Brain microvascular endothelial cell (primary cell): ENCODE data around the gene KCNK10.

Source experiments
- DNase-seq: peaks from one replicate; pipeline ENCODE4 v3.0.0-alpha.2; 2020
- H3K27ac ChIP-seq: fragments of 250-450 bp; sonication (Bioruptor Pico); 2 replicates; pipeline ENCODE4 v1.5.1; 2020; ENCODE audit warnings: mild to moderate bottlenecking, moderate library complexity
- H3K27me3 ChIP-seq: fragments of 250-450 bp; sonication (Bioruptor Pico); replicated peaks from 2 replicates; pipeline ENCODE4 v1.5.1; 2020; ENCODE audit warnings: mild to moderate bottlenecking
- H3K36me3 ChIP-seq: fragments of 250-450 bp; sonication (Bioruptor Pico); replicated peaks from 2 replicates; pipeline ENCODE4 v1.5.1; 2020; ENCODE audit warnings: mild to moderate bottlenecking
- H3K4me3 ChIP-seq: 2 replicates; pipeline ENCODE4 v1.5.1; 2011; ENCODE audit warnings: low read depth, mild to moderate bottlenecking, control low read depth, low read length, moderate library complexity
- CTCF ChIP-seq: IDR thresholded peaks from 2 replicates; pipeline ENCODE4 v1.5.1; 2011; ENCODE audit warnings: low read depth, mild to moderate bottlenecking, moderate library complexity, low read length, control low read depth, inconsistent platforms; ENCODE audit errors: missing control alignments
- in situ Hi-C: cut with HindIII; loops from 2 replicates; pipeline ENCODE4 v1.10.0; 2017; ENCODE audit warnings: low sequenced_read_pairs, low pct_ligation_motif_present

The KCNK10 gene

GRCh38 chr14:88316521-88316920 lies 6.5 kb downstream of the KCNK10 start:
- Histone ChIP-seq H3K27me3 (no peaks in the 10 kb centered on the region), H3K27ac (no peak overlapping the region), H3K36me3 (no peaks in the 10 kb centered on the region), H3K4me3 (no peak overlapping the region)
- no peak for DNase-seq
- TF ChIP-seq CTCF, result no peak
- in situ Hi-C loops, result no loop called here

GRCh38 chr14:88312257-88312656 lies 10.8 kb downstream of the KCNK10 start:
- no peak for TF ChIP-seq CTCF
- Histone ChIP-seq H3K36me3 (no peaks in the 10 kb centered on the region), H3K4me3 (no peak overlapping the region), H3K27ac (no peak overlapping the region), H3K27me3 (no peaks in the 10 kb centered on the region)
- in situ Hi-C loops, result no loop called here
- no peak for DNase-seq

DNA sequence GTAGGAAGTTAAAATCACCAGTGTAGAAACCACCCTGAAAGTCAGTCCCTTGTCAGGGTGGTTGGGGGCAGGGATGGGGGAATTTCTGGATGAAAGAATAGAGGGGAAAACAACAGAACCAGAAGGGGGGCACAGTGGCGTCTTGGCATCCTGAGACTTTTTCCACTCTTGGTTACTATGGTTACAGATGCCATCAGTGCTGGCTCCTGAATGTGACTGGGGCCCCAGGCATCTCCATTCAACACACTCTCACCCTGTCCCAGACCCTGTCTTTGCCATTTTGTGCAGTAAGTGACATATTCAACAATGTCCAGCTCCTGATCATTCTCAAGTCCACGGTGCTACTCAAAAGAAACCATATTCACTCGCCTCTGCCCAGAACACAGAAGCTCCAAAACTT lies 11.3 kb downstream of the KCNK10 start:
- TF ChIP-seq CTCF, result no peak

GRCh38 chr14:88310449-88310848 lies 12.6 kb downstream of the KCNK10 start:
- H3K4me3 ChIP-seq, result no peak overlapping the region
- no peak for TF ChIP-seq CTCF
- no peak for DNase-seq
- H3K36me3 ChIP-seq, result no peaks in the 10 kb centered on the region
- no peak overlapping the region for H3K27ac ChIP-seq
- no peaks in the 10 kb centered on the region for H3K27me3 ChIP-seq
- in situ Hi-C loops, result no loop called here

More for the DNA sequence above, 11.3 kb downstream of the KCNK10 start:
- no peaks in the 10 kb centered on the region for H3K36me3 ChIP-seq
- H3K27me3 ChIP-seq, result no peaks in the 10 kb centered on the region
- no peak for DNase-seq
- H3K4me3 ChIP-seq, result no peak overlapping the region
- no peak overlapping the region for H3K27ac ChIP-seq
- in situ Hi-C loops, result no loop called here

GRCh38 chr14:88310021-88310420 lies 13.0 kb downstream of the KCNK10 start:
- no peak overlapping the region for H3K27ac ChIP-seq
- H3K27me3 ChIP-seq, result no peaks in the 10 kb centered on the region
- no peak for TF ChIP-seq CTCF
- no peak for DNase-seq
- H3K4me3 ChIP-seq, result no peak overlapping the region
- in situ Hi-C loops, result no loop called here
- no peaks in the 10 kb centered on the region for H3K36me3 ChIP-seq

GRCh38 chr14:88305528-88306322 lies 17.3 kb downstream of the KCNK10 start:
- in situ Hi-C loops, result no loop called here
- no peak for DNase-seq
- no peak overlapping the region for H3K27ac ChIP-seq
- H3K27me3 ChIP-seq, result no peaks in the 10 kb centered on the region
- H3K4me3 ChIP-seq, result no peak overlapping the region
- no peak for TF ChIP-seq CTCF
- no peaks in the 10 kb centered on the region for H3K36me3 ChIP-seq
